OCI-LY1 (cell line): Measurements from ENCODE around the gene RFX4.

Source experiments
- H2AFZ ChIP-seq: fragments of 200-600 bp; sonication (generic), shearing (Covaris generic); 2 replicates; pipeline ENCODE4 v1.6.0; 2014; ENCODE audit warnings: antibody characterized with exemption, mild to moderate bottlenecking, low read length
- H3F3A ChIP-seq: fragments of 200-600 bp; sonication (generic), shearing (Covaris generic); 2 replicates; pipeline ENCODE4 v1.6.0; 2014; ENCODE audit warnings: mild to moderate bottlenecking, antibody characterized with exemption, low read length, moderate library complexity; ENCODE audit not compliant: insufficient read depth
- H3K27ac ChIP-seq: fragments of 200-600 bp; sonication (generic); 2 replicates; pipeline ENCODE4 v1.5.1; 2014; ENCODE audit warnings: low read length, mixed run types, mild to moderate bottlenecking, low read depth; ENCODE audit not compliant: poor library complexity, severe bottlenecking
- H3K27me3 ChIP-seq: fragments of 200-600 bp; sonication (generic); 2 replicates; pipeline ENCODE4 v1.6.0; 2014; ENCODE audit warnings: antibody characterized with exemption, mild to moderate bottlenecking, low read length, moderate library complexity; ENCODE audit not compliant: insufficient read depth
- H3K36me3 ChIP-seq: fragments of 200-600 bp; sonication (generic); 2 replicates; pipeline ENCODE4 v1.6.1; 2014; ENCODE audit warnings: mild to moderate bottlenecking, antibody characterized with exemption, low read length, moderate library complexity, mixed read lengths; ENCODE audit not compliant: insufficient read depth
- H3K4me1 ChIP-seq: fragments of 200-600 bp; sonication (generic); 2 replicates; pipeline ENCODE4 v1.5.1; 2014; ENCODE audit warnings: mild to moderate bottlenecking, low read length, moderate library complexity; ENCODE audit not compliant: insufficient read depth, severe bottlenecking
- H3K4me2 ChIP-seq: fragments of 200-600 bp; sonication (generic), shearing (Covaris generic); 2 replicates; pipeline ENCODE4 v1.6.1; 2014; ENCODE audit warnings: low read length
- H3K4me3 ChIP-seq: fragments of 200-600 bp; sonication (generic); 2 replicates; pipeline ENCODE4 v1.5.1; 2014; ENCODE audit warnings: low read length, low read depth, mild to moderate bottlenecking, mixed read lengths; ENCODE audit not compliant: poor library complexity, severe bottlenecking
- H3K79me2 ChIP-seq: fragments of 200-600 bp; shearing (Covaris generic); 2 replicates; pipeline ENCODE4 v1.6.1; 2016; ENCODE audit warnings: mixed run types, low read length, mixed read lengths; ENCODE audit not compliant: insufficient read depth
- H3K9ac ChIP-seq: fragments of 200-600 bp; sonication (generic), shearing (Covaris generic); 2 replicates; pipeline ENCODE4 v1.6.1; 2014; ENCODE audit warnings: mild to moderate bottlenecking, low read length, mixed read lengths
- H3K9me2 ChIP-seq: fragments of 200-600 bp; sonication (generic), shearing (Covaris generic); 2 replicates; pipeline ENCODE4 v1.6.1; 2014; ENCODE audit warnings: low read depth, mild to moderate bottlenecking, low read length, mixed read lengths
- H3K9me3 ChIP-seq: fragments of 200-600 bp; shearing (Covaris generic); 2 replicates; pipeline ENCODE4 v1.6.1; 2014; ENCODE audit warnings: low read length, mixed read lengths
- H4K20me1 ChIP-seq: fragments of 200-600 bp; sonication (generic), shearing (Covaris generic); 2 replicates; pipeline ENCODE4 v1.6.0; 2016; ENCODE audit warnings: mild to moderate bottlenecking, low read length; ENCODE audit not compliant: insufficient read depth
- EZH2 ChIP-seq: fragments of 200-600 bp; sonication (generic), shearing (Covaris generic); IDR thresholded peaks from 2 replicates; pipeline ENCODE4 v1.8.0; 2017; ENCODE audit warnings: borderline replicate concordance, mixed run types, mild to moderate bottlenecking, antibody characterized with exemption, low read length, moderate library complexity, mixed read lengths
- TF ChIP-seq, protein P1 (sequence below): fragments of 200-600 bp; sonication (generic), shearing (Covaris generic); IDR thresholded peaks from 2 replicates; pipeline ENCODE4 v1.5.1; 2017; ENCODE audit warnings: mild to moderate bottlenecking, antibody characterized with exemption, low read length, moderate library complexity, mixed read lengths

The RFX4 gene

DNA sequence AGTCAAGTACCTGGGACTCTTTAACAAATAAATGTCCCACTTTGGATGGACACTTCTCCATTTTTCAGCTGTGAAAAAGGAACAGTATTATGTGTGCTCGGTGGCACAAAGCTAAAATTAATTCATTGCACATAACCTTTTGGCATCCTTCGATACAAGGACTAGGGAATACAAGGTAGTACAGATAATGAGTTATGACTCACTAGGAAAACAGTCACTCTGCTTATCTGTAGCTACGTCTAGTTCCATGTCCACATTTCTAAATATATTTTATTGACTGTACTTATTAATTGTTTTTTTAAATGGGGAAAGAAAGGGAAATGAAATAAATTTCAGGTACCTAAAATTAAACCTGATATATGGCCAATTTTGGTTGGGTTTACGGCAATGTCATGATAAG lies 156.5 kb downstream of the RFX4 start:
- Histone ChIP-seq H4K20me1 (no peaks in the 10 kb centered on the region), H3K9me3 (no peaks in the 10 kb centered on the region), H3K9ac (no peak overlapping the region), H3K27me3 (no peaks in the 10 kb centered on the region), H3K4me2 (no peak overlapping the region), H3K36me3 (no peaks in the 10 kb centered on the region), H3K79me2 (no peaks in the 10 kb centered on the region), H3K9me2 (no peaks in the 10 kb centered on the region), H3K4me3 (no peak overlapping the region), H3K4me1 (no peaks in the 10 kb centered on the region), H2AFZ (no peak overlapping the region), H3F3A (no peaks in the 10 kb centered on the region), H3K27ac (no peak overlapping the region)
- no peak for TF ChIP-seq EZH2
- TF ChIP-seq, protein P1, sequence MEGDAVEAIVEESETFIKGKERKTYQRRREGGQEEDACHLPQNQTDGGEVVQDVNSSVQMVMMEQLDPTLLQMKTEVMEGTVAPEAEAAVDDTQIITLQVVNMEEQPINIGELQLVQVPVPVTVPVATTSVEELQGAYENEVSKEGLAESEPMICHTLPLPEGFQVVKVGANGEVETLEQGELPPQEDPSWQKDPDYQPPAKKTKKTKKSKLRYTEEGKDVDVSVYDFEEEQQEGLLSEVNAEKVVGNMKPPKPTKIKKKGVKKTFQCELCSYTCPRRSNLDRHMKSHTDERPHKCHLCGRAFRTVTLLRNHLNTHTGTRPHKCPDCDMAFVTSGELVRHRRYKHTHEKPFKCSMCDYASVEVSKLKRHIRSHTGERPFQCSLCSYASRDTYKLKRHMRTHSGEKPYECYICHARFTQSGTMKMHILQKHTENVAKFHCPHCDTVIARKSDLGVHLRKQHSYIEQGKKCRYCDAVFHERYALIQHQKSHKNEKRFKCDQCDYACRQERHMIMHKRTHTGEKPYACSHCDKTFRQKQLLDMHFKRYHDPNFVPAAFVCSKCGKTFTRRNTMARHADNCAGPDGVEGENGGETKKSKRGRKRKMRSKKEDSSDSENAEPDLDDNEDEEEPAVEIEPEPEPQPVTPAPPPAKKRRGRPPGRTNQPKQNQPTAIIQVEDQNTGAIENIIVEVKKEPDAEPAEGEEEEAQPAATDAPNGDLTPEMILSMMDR, result no peak

DNA sequence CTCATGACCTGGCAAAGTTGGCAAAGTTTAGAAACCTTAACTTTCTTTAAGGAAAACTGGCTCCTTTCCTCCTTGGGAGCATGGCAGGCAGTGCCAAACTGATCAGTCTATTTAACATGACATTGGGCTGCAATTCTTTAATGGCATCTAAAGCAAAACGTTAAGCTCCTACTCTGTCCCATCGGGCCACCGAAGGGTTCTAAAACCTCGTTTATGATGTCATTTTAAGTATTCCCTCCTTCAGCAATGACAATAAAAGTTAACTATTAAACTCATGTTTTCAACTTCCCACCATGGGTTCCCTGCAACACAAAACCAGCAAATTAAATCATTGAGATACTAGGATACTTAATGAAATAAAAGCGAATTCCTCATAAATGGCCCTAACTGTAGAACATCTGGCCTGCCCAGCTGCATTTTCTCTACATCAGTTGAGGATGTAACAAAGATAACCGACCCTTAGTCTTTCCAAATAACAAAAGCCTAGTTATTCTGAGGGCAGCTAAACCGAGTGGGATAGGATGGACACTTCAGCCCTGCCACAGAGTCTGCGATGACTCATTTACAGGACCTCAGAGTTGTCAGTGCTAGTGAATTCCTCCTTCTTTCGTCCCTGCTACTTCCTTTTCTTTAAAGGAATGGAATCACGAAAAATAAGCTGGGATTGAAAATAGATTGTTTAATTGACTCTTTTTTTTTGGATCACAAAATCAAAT lies 157.2 kb downstream of the RFX4 start:
- no peaks in the 10 kb centered on the region for H3F3A ChIP-seq
- no peak overlapping the region for H3K4me3 ChIP-seq
- H3K9ac ChIP-seq, result no peak overlapping the region
- no peak overlapping the region for H3K27ac ChIP-seq
- H3K36me3 ChIP-seq, result no peaks in the 10 kb centered on the region
- H3K79me2 ChIP-seq, result no peaks in the 10 kb centered on the region
- H3K9me2 ChIP-seq, result no peaks in the 10 kb centered on the region
- H3K27me3 ChIP-seq, result no peaks in the 10 kb centered on the region
- no peak overlapping the region for H2AFZ ChIP-seq
- no peak for TF ChIP-seq EZH2
- TF ChIP-seq, protein P1, result no peak
- no peak overlapping the region for H3K4me2 ChIP-seq
- H3K9me3 ChIP-seq, result no peaks in the 10 kb centered on the region
- no peaks in the 10 kb centered on the region for H3K4me1 ChIP-seq
- no peaks in the 10 kb centered on the region for H4K20me1 ChIP-seq

DNA sequence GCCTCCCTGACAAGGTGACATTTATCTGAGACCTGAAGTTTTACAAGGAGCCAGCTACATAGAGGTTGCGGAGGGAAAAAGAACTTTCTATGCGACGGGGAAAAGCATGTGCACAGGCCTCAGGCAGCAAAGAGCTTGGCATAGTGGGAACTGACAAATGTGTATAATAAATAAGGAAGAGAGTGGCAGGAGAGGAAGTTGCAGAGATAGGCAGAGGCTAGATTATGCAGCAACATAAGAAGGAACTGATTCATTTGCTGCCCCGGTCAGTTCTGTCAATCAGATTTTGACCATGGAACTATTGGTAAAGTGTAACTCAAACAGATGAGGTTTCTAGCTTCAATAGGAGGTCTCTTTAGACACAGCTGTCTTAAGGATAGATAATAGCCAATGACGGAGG lies 158.0 kb downstream of the RFX4 start:
- Histone ChIP-seq H3K27ac (no peak overlapping the region), H3K4me2 (no peak overlapping the region), H3K4me1 (no peaks in the 10 kb centered on the region), H3K27me3 (no peaks in the 10 kb centered on the region), H4K20me1 (no peaks in the 10 kb centered on the region), H3K9me3 (no peaks in the 10 kb centered on the region), H3F3A (no peaks in the 10 kb centered on the region), H3K9me2 (no peaks in the 10 kb centered on the region), H3K79me2 (no peaks in the 10 kb centered on the region), H3K36me3 (no peaks in the 10 kb centered on the region), H3K9ac (no peak overlapping the region), H2AFZ (no peak overlapping the region), H3K4me3 (no peak overlapping the region)
- TF ChIP-seq, protein P1, result no peak
- no peak for TF ChIP-seq EZH2
